Tibial artery (tissue), 4 donors: ENCODE results near the gene EGFLAM.

Source experiments
- DNase-seq, 2 donors: peaks; one replicate each; pipeline ENCODE4 v3.0.0-alpha.2; 2019
- H3K27ac ChIP-seq, 2 donors: fragments of 200-600 bp; sonication (generic) in 1 of 2; 1 replicate in 1 of 2; 2 replicates in 1 of 2; pipeline ENCODE4 v1.5.1; 2018 to 2019; ENCODE audit warnings: mild to moderate bottlenecking in 1 of 2
- H3K27me3 ChIP-seq, 2 donors: fragments of 200-600 bp; sonication (generic) in 1 of 2; one replicate each; pipeline versions ENCODE4 v1.5.1 to v1.6.0; 2016 to 2019
- H3K36me3 ChIP-seq, 3 donors: fragments of 200-600 bp; sonication (generic) in 2 of 3; one replicate each; pipeline ENCODE4 v1.5.1; 2016 to 2019; ENCODE audit warnings: mild to moderate bottlenecking in 2 of 3
- H3K4me1 ChIP-seq, 4 donors: fragments of 200-600 bp; sonication (generic) in 2 of 4; 1 replicate in 3 of 4; 2 replicates in 1 of 4; pipeline ENCODE4 v1.5.1; 2016 to 2019
- H3K4me3 ChIP-seq, 2 donors: fragments of 200-600 bp; sonication (generic) in 1 of 2; 1 replicate in 1 of 2; 2 replicates in 1 of 2; pipeline ENCODE4 v1.5.1; 2018 to 2019; ENCODE audit warnings: mild to moderate bottlenecking in 2 of 2
- H3K9me3 ChIP-seq, 3 donors: fragments of 200-600 bp; sonication (generic) in 1 of 3; one replicate each; pipeline ENCODE4 v1.5.1; 2016 to 2019
- intact Hi-C: fragments of 100-400 bp; cut with DNase I; formaldehyde crosslinking; loops from one replicate; pipeline ENCODE4 v1.15.0; 2023; ENCODE audit warnings: low total_unique reads
- TF ChIP-seq, protein P1 (sequence below), 2 experiments: fragments of 200-600 bp in 1 of 2; fragments of 450-650 bp in 1 of 2; IDR thresholded peaks; one replicate each; pipeline ENCODE4 v1.5.1; 2017 to 2019; ENCODE audit warnings: antibody characterized with exemption in 2 of 2, mild to moderate bottlenecking in 1 of 2, moderate library complexity in 1 of 2

The EGFLAM gene

DNA sequence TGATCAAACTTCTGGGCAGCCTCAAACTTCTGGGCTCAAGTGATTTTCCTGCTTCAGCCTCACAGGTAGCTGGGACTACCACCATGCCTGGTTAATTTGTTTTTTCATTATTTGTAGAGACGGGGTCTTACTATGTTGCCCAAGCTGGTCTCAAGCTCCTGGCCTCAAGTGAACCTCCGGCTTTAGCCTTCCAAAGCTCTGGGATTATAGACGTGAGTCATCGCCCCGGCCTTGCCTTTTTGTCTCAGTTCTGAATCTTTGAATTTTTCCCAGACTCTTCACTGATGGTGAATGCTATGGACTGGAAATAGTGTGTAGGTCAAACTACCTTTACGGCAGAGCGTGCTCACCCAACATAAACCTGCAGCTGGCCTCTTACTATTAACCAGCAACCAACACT lies 32.3 kb upstream of the EGFLAM start:
- intact Hi-C loops, result no loop called here
- Histone ChIP-seq H3K4me1 (no peaks in the 10 kb centered on the region), H3K9me3 (no peaks in the 10 kb centered on the region), H3K4me3 (no peak overlapping the region), H3K36me3 (no peaks in the 10 kb centered on the region), H3K27me3 (no peaks in the 10 kb centered on the region), H3K27ac (no peak overlapping the region)
- no peak for DNase-seq
- TF ChIP-seq, protein P1, sequence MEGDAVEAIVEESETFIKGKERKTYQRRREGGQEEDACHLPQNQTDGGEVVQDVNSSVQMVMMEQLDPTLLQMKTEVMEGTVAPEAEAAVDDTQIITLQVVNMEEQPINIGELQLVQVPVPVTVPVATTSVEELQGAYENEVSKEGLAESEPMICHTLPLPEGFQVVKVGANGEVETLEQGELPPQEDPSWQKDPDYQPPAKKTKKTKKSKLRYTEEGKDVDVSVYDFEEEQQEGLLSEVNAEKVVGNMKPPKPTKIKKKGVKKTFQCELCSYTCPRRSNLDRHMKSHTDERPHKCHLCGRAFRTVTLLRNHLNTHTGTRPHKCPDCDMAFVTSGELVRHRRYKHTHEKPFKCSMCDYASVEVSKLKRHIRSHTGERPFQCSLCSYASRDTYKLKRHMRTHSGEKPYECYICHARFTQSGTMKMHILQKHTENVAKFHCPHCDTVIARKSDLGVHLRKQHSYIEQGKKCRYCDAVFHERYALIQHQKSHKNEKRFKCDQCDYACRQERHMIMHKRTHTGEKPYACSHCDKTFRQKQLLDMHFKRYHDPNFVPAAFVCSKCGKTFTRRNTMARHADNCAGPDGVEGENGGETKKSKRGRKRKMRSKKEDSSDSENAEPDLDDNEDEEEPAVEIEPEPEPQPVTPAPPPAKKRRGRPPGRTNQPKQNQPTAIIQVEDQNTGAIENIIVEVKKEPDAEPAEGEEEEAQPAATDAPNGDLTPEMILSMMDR (IDR thresholded peaks at IDR 0.05), result no peak

DNA sequence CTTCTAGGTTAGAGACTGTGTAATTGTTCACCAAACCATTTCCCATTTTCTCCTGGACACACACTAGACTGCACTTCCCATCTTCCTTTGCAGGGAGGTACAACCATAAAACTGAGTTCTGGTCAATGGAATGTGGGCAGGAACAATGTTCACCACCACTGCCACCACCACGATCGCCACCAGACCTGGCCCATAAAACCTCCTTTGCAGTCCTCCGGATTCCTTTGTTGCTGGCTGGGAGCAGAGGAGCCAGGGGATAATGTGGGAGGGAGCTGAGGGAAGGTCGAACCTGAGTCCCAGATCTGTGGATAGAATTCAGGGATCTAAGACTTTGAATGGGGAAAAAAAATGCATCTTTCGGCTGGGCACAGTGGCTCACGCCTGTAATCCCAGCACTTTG lies 29.4 kb upstream of the EGFLAM start:
- no peaks in the 10 kb centered on the region for H3K9me3 ChIP-seq
- H3K4me1 ChIP-seq, result no peaks in the 10 kb centered on the region
- no peaks in the 10 kb centered on the region for H3K27me3 ChIP-seq
- H3K36me3 ChIP-seq, result no peaks in the 10 kb centered on the region
- no peak overlapping the region for H3K27ac ChIP-seq
- no peak for DNase-seq
- TF ChIP-seq, protein P1 (IDR thresholded peaks at IDR 0.05), result no peak
- no peak overlapping the region for H3K4me3 ChIP-seq
- intact Hi-C loops, result no loop called here

DNA sequence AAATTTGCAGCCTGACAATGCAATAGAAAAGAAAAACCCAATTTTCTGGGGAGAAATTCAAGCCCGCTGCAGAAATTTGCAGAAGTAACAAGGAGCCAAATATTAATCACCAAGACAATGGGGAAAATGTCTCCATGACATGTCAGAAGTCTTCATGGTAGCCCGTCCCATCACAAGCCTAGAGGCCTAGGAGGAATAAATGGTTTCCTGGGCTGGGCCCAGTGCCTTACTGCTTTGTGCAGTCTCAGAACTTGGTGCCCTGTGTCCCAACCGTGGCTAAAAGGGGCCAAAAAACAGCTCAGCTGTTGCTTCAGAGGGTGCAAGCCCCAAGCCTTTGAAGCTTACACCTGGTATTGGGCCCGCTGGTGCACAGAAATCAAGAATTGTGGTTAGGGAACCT lies 23.6 kb upstream of the EGFLAM start:
- Histone ChIP-seq H3K36me3 (no peaks in the 10 kb centered on the region), H3K9me3 (peaks cover 0 to 8% (median 0%) of the 10 kb centered on the region in 3 donors), H3K4me1 (no peaks in the 10 kb centered on the region), H3K27ac (no peak overlapping the region), H3K4me3 (no peak overlapping the region), H3K27me3 (no peaks in the 10 kb centered on the region)
- TF ChIP-seq, protein P1 (IDR thresholded peaks at IDR 0.05), result no peak
- no peak for DNase-seq
- intact Hi-C loops, result no loop called here

- Histone ChIP-seq H3K27me3 (no peaks in the 10 kb centered on the region), H3K36me3 (no peaks in the 10 kb centered on the region), H3K4me3 (no peak overlapping the region), H3K9me3 (peaks cover 0 to 8% (median 0%) of the 10 kb centered on the region in 3 donors), H3K27ac (no peak overlapping the region), H3K4me1 (no peaks in the 10 kb centered on the region)
- no peak for DNase-seq
- TF ChIP-seq, protein P1 (IDR thresholded peaks at IDR 0.05), result no peak
- intact Hi-C loops, result no loop called here
These were observed 20.7 kb upstream of the EGFLAM start for GRCh38 chr5:38237681-38238080.

- Histone ChIP-seq H3K27me3 (no peaks in the 10 kb centered on the region), H3K4me3 (no peak overlapping the region), H3K9me3 (peaks cover 0 to 3% (median 0%) of the 10 kb centered on the region in 3 donors), H3K27ac (no peak overlapping the region), H3K36me3 (no peaks in the 10 kb centered on the region), H3K4me1 (no peaks in the 10 kb centered on the region)
- intact Hi-C loops, result no loop called here
- DNase-seq, result no peak
- TF ChIP-seq, protein P1 (IDR thresholded peaks at IDR 0.05), result no peak
These were observed 18.1 kb upstream of the EGFLAM start for GRCh38 chr5:38240212-38240611.

GRCh38 chr5:38241655-38242054 lies 16.7 kb upstream of the EGFLAM start:
- no peak for DNase-seq
- no peaks in the 10 kb centered on the region for H3K4me1 ChIP-seq
- no peaks in the 10 kb centered on the region for H3K27me3 ChIP-seq
- H3K4me3 ChIP-seq, result no peak overlapping the region
- H3K27ac ChIP-seq, result no peak overlapping the region
- no peaks in the 10 kb centered on the region for H3K9me3 ChIP-seq
- TF ChIP-seq, protein P1 (IDR thresholded peaks at IDR 0.05), result no peak
- intact Hi-C loops, result no loop called here
- H3K36me3 ChIP-seq, result no peaks in the 10 kb centered on the region
